ENCODE measurements around the gene OR52I2. TPM values are rescaled to one million over a fixed set of nuclear protein-coding genes. Genes with fewer than 3 reads are reported as not detected.

OR52I2 gene
- total RNA-seq = not detected

GRCh38 chr11:4581443-4581842, at the start of gene OR52I2:
Gene OR52I2, plus strand, starts transcription at chr11:4581743.
- no peak for DNase-seq (ENCODE audit: low spot score)

- DNase-seq (ENCODE audit: low spot score) = peak; percentile 51
Measured at GRCh38 chr11:4539603-4540219, 41.8 kb upstream of the OR52I2 start.

- no peak for DNase-seq (ENCODE audit: low spot score)
Measured at GRCh38 chr11:4541071-4541470, 40.5 kb upstream of the OR52I2 start.

GRCh38 chr11:4543561-4543960, 38.0 kb upstream of the OR52I2 start:
- no peak for DNase-seq (ENCODE audit: low spot score)

- no peak for DNase-seq (ENCODE audit: low spot score)
Measured at GRCh38 chr11:4544891-4545290, 36.7 kb upstream of the OR52I2 start, which contains the start of gene OR52M1. Gene OR52M1, plus strand, starts transcription at chr11:4545191. Its CDS starts 0 bp downstream, at chr11:4545191.

GRCh38 chr11:4546878-4547277, 34.7 kb upstream of the OR52I2 start:
- no peak for DNase-seq (ENCODE audit: low spot score)

- no peak for DNase-seq (ENCODE audit: low spot score)
Measured at GRCh38 chr11:4547416-4547815, 34.1 kb upstream of the OR52I2 start.

GRCh38 chr11:4551346-4551979, 30.1 kb upstream of the OR52I2 start:
- no peak for DNase-seq (ENCODE audit: low spot score)

GRCh38 chr11:4559527-4560440, 21.8 kb upstream of the OR52I2 start:
- no peak for DNase-seq (ENCODE audit: low spot score)

GRCh38 chr11:4560467-4560866, 21.1 kb upstream of the OR52I2 start:
- DNase-seq (ENCODE audit: low spot score) = no peak

- no peak for DNase-seq (ENCODE audit: low spot score)
Measured at GRCh38 chr11:4565371-4565770, 16.2 kb upstream of the OR52I2 start.

GRCh38 chr11:4569075-4569474, 12.5 kb upstream of the OR52I2 start:
- no peak for DNase-seq (ENCODE audit: low spot score)

GRCh38 chr11:4576880-4577279, 4.7 kb upstream of the OR52I2 start:
- DNase-seq (ENCODE audit: low spot score) = no peak

- DNase-seq (ENCODE audit: low spot score) = no peak
Measured at GRCh38 chr11:4577761-4578160, 3.8 kb upstream of the OR52I2 start.

- DNase-seq (ENCODE audit: low spot score) = no peak
Measured at GRCh38 chr11:4578624-4579023, 2.9 kb upstream of the OR52I2 start.

- DNase-seq (ENCODE audit: low spot score) = no peak
Measured at GRCh38 chr11:4580124-4580523, 1.4 kb upstream of the OR52I2 start.

- no peak for DNase-seq (ENCODE audit: low spot score)
Measured at GRCh38 chr11:4589017-4589416, 7.5 kb downstream of the OR52I2 start.

- no peak for DNase-seq (ENCODE audit: low spot score)
Measured at GRCh38 chr11:4593739-4594138, 12.2 kb downstream of the OR52I2 start, which contains the start of gene OR52I1. Gene OR52I1, plus strand, starts transcription at chr11:4594039. Its CDS starts 0 bp downstream, at chr11:4594039.

- no peak for DNase-seq (ENCODE audit: low spot score)
Measured at GRCh38 chr11:4605057-4605456, 23.5 kb downstream of the OR52I2 start.

- no peak for DNase-seq (ENCODE audit: low spot score)
Measured at GRCh38 chr11:4606231-4607015, 24.9 kb downstream of the OR52I2 start.

- DNase-seq (ENCODE audit: low spot score) = no peak
Measured at GRCh38 chr11:4607096-4607495, 25.6 kb downstream of the OR52I2 start.
